NCI-H2171 (cell line): Measurements from ENCODE around the gene SH2D5.
A peak's percentile ranks its signal among the peaks of the same experiment; 100 is the strongest.
"Not testable (repeated sequence)": the region's sequence is repeated elsewhere in the genome, so short reads cannot be mapped to it uniquely, and the experiment has no call there.

ENCODE experiments used
- DNase-seq: peaks from one replicate; lab custom pipeline; 2025; lab: John Stamatoyannopoulos, UW

The SH2D5 gene

GRCh38 chr1:20728371-20729154, 3.9 kb downstream of the SH2D5 start:
- no peak for DNase-seq

GRCh38 chr1:20727746-20728316, 4.7 kb downstream of the SH2D5 start:
- no peak for DNase-seq

GRCh38 chr1:20726932-20727745, 5.4 kb downstream of the SH2D5 start:
- no peak for DNase-seq

GRCh38 chr1:20726118-20726911, 6.2 kb downstream of the SH2D5 start:
- DNase-seq: no peak

- no peak for DNase-seq
These were observed 7.0 kb downstream of the SH2D5 start for GRCh38 chr1:20725189-20726117.

- no peak for DNase-seq
These were observed 7.9 kb downstream of the SH2D5 start for GRCh38 chr1:20724364-20725188.

GRCh38 chr1:20723537-20724363, 8.8 kb downstream of the SH2D5 start:
- no peak for DNase-seq

GRCh38 chr1:20723159-20723536, 9.4 kb downstream of the SH2D5 start:
- no peak for DNase-seq

GRCh38 chr1:20721117-20722061, 11.1 kb downstream of the SH2D5 start:
- no peak for DNase-seq

- DNase-seq: no peak
These were observed 11.8 kb downstream of the SH2D5 start for GRCh38 chr1:20720631-20721091.

- DNase-seq: no peak
These were observed 12.5 kb downstream of the SH2D5 start for GRCh38 chr1:20719871-20720620.

- DNase-seq: no peak
These were observed 13.2 kb downstream of the SH2D5 start for GRCh38 chr1:20719261-20719660.

- DNase-seq: not testable (repeated sequence)
These were observed 14.1 kb downstream of the SH2D5 start for GRCh38 chr1:20718343-20718882.

- peak; percentile 56 for DNase-seq
These were observed 14.8 kb downstream of the SH2D5 start, which contains the start of gene KIF17 for GRCh38 chr1:20717452-20718342. Gene KIF17, minus strand, starts transcription at chr1:20718007. Its CDS starts 301 bp downstream, at chr1:20717706.

- DNase-seq: no peak
These were observed 16.3 kb downstream of the SH2D5 start for GRCh38 chr1:20716232-20716631.

GRCh38 chr1:20715406-20715805, 17.1 kb downstream of the SH2D5 start:
- no peak for DNase-seq
